Left lobe of liver (tissue), 1 donor: ENCODE data around the gene MRC1. TPM values are rescaled to one million over a fixed set of nuclear protein-coding genes. Genes with fewer than 3 reads are reported as not detected.

Source experiments
- total RNA-seq: library from RNA; stranded (reverse); gene quantifications from one replicate; pipeline ENCODE4 v1.2.1, GENCODE V29; 2021
- donor health status: DM: no; HTN: yes; CAD: no.

Gene MRC1
- total RNA-seq, 1 donor from 2014 or later: 30.9 TPM

Other genes starting within 250 kb of the MRC1 start
- 2.9 TPM for gene HACD1, start 192.0 kb upstream of the MRC1 start, total RNA-seq
- 5.9 TPM for gene STAM, start 165.2 kb upstream of the MRC1 start, total RNA-seq
- gene TMEM236, start 57.1 kb upstream of the MRC1 start, total RNA-seq: 0.15 TPM
- gene SLC39A12, start 142.6 kb downstream of the MRC1 start, total RNA-seq: 0.08 TPM